ENCODE measurements around the gene HOXB6. TPM values are rescaled to one million over a fixed set of nuclear protein-coding genes. Genes with fewer than 3 reads are reported as not detected.

Gene HOXB6
- total RNA-seq, 1 experiment from 2014 or later = 64.8 TPM

DNA sequence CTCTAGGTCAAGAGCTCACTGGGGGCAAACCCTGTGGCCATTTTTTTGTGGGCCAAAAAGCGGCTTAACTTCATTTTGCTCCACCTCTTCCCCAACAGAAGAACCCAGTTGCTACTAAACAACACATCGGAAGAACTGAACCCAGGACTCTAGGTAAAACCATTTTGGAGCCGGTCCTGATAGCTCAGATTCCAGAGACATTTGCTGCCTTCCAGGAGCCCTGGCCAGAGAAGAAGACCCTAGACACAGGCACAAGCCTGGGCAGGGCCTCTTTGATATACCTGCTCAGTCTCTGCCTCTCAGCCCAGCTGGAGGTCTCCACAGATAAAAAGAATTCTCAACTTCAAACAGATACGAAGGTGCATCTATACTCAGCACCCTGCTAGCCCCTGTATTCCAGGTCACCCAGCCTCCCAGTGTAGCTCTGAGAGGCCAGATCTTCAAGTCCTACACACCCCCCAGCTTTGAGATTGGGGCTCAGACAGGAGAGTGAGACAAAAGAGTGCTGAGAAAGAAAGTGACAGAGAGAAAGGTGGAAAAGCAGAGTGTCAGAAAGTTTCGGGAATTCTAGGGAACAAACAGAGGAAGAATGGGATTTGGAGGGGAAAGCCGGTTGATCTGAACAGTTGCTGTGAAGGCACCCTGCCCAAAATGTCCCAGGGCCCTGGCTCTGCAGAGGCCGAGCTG lies 27.9 kb upstream of the HOXB6 start:
- ATAC-seq (no peak), DNase-seq (ENCODE audit: low read depth, low spot score) (no peak)
- no peak overlapping the region for H3K4me2 ChIP-seq (ENCODE audit: low read length)
- intact Hi-C loops (cut with micrococcal nuclease) = no loop called here
- H4K20me1 ChIP-seq (ENCODE audit: insufficient read depth) = no peaks in the 10 kb centered on the region
- ChIA-PET CTCF (interaction anchor here (1.2 kb wide), 1 partner anchor 39 kb away, joined by 3 read pairs; no protein-coding TSS in a partner anchor), RAD21 (ENCODE audit: low non-redundant PET in 1 of 2, low total read pairs in 2 of 2, uncharacterized antibody in 2 of 2, unreplicated experiment in 2 of 2) (no interaction called here), POLR2A (no interaction called here)
- H3K4me3 ChIP-seq (replicated peaks in 1 of 2; ENCODE audit: low read depth in 1 of 2, low read length in 2 of 2) = no peak overlapping the region
- BruUV-seq (replicated peaks) = no TSS peak
- no peaks in the 10 kb centered on the region for H3K9me3 ChIP-seq (ENCODE audit: control insufficient read depth in 1 of 2, insufficient read depth in 1 of 2, low read depth in 1 of 2, low read length in 2 of 2)
- H3K79me2 ChIP-seq (ENCODE audit: insufficient read depth, low read length) = peaks cover 23% of the 10 kb centered on the region
- peaks cover under 1% of the 10 kb centered on the region in 2 experiments for H3K4me1 ChIP-seq (ENCODE audit: control insufficient read depth in 1 of 2, insufficient read depth in 2 of 2, low read length in 2 of 2)
- H3K27ac ChIP-seq (ENCODE audit: low read depth, low read length) = no peak overlapping the region
- no peaks in the 10 kb centered on the region for H3K27me3 ChIP-seq (ENCODE audit: insufficient read depth, low read length)
- TF ChIP-seq POLR2AphosphoS5 (IDR thresholded peaks at IDR 0.05; ENCODE audit: low read depth, low read length) = 0 out of 2 replicates have a peak, but pooled peaks have one; percentile 22
- TF ChIP-seq, protein P1, sequence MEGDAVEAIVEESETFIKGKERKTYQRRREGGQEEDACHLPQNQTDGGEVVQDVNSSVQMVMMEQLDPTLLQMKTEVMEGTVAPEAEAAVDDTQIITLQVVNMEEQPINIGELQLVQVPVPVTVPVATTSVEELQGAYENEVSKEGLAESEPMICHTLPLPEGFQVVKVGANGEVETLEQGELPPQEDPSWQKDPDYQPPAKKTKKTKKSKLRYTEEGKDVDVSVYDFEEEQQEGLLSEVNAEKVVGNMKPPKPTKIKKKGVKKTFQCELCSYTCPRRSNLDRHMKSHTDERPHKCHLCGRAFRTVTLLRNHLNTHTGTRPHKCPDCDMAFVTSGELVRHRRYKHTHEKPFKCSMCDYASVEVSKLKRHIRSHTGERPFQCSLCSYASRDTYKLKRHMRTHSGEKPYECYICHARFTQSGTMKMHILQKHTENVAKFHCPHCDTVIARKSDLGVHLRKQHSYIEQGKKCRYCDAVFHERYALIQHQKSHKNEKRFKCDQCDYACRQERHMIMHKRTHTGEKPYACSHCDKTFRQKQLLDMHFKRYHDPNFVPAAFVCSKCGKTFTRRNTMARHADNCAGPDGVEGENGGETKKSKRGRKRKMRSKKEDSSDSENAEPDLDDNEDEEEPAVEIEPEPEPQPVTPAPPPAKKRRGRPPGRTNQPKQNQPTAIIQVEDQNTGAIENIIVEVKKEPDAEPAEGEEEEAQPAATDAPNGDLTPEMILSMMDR (IDR thresholded peaks at IDR 0.05 in 2 of 3, conservative IDR thresholded peaks at IDR 0.05 in 1 of 3; ENCODE audit: borderline replicate concordance in 1 of 3, insufficient read depth in 1 of 3, low read depth in 2 of 3, low read length in 2 of 3) = no peak
- H3K9me2 ChIP-seq (ENCODE audit: insufficient read depth) = no peaks in the 10 kb centered on the region
- peaks cover 14 to 26% of the 10 kb centered on the region in 2 experiments; a peak in 3 of 4 replicates for H3K36me3 ChIP-seq (ENCODE audit: control insufficient read depth in 1 of 2, insufficient read depth in 2 of 2, low read length in 2 of 2)
- H3K9ac ChIP-seq (ENCODE audit: low read length) = no peak overlapping the region
- H2AFZ ChIP-seq (ENCODE audit: low read depth, low read length, poor library complexity, severe bottlenecking) = no peak overlapping the region

DNA sequence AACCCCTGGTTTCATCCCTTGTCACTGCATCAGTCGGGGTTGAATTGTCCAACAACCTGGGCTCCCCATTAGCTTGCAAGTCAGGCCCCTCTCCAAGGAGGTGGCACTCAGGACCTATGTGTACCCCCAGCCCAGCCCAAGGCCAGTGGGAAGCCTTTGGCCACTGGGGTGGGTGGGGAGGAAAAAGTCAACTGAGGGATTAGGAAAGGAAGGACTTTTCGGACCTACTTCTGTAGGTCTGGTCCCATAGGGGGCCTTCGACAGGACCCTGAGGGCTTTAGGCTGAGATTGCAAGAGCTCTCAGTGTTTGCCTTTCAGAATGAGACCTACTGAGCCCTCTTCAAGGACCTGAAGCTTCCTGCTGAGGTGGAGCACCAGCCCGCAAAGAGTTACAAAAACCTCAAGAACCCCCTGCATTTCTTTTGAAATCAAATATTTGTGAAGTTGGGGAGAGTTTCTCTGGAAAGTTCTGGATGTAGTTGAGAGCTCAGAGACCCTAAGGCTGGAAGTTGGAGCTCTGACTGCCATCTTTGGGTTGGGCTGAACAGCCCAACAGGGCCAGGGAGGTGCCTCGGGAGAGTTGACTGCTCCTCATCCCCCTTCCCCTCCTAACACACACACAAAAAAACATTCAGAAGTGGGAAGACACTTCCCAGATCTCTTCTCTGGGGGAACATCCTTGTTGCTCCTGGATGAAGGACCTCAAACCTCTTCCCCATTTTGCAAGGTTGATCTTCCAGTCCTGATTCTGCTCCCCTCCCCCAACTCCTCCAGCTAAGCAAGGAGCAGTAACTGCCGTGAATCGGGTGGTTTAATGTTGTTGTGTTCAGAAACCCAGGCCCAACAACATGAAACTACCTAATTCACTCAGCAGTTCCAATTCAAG lies 27.1 kb upstream of the HOXB6 start:
- peaks cover 14 to 26% of the 10 kb centered on the region in 2 experiments; a peak in 3 of 4 replicates for H3K36me3 ChIP-seq (ENCODE audit: control insufficient read depth in 1 of 2, insufficient read depth in 2 of 2, low read length in 2 of 2)
- no peak overlapping the region for H3K27ac ChIP-seq (ENCODE audit: low read depth, low read length)
- no peak overlapping the region for H3K4me3 ChIP-seq (replicated peaks in 1 of 2; ENCODE audit: low read depth in 1 of 2, low read length in 2 of 2)
- peaks cover 16% of the 10 kb centered on the region for H3K79me2 ChIP-seq (ENCODE audit: insufficient read depth, low read length)
- intact Hi-C loops (cut with micrococcal nuclease) = no loop called here
- ChIA-PET RAD21 (ENCODE audit: low non-redundant PET in 1 of 2, low total read pairs in 2 of 2, uncharacterized antibody in 2 of 2, unreplicated experiment in 2 of 2) (no interaction called here), CTCF (interaction anchor here (0.8 to 1.2 kb wide), 2 partner anchors 8 to 40 kb away, joined by 3 read pairs; no protein-coding TSS in a partner anchor), POLR2A (no interaction called here)
- H3K27me3 ChIP-seq (ENCODE audit: insufficient read depth, low read length) = no peaks in the 10 kb centered on the region
- H3K9me2 ChIP-seq (ENCODE audit: insufficient read depth) = no peaks in the 10 kb centered on the region
- no peak overlapping the region for H3K9ac ChIP-seq (ENCODE audit: low read length)
- no peaks in the 10 kb centered on the region for H3K9me3 ChIP-seq (ENCODE audit: control insufficient read depth in 1 of 2, insufficient read depth in 1 of 2, low read depth in 1 of 2, low read length in 2 of 2)
- H2AFZ ChIP-seq (ENCODE audit: low read depth, low read length, poor library complexity, severe bottlenecking) = no peak overlapping the region
- H4K20me1 ChIP-seq (ENCODE audit: insufficient read depth) = no peaks in the 10 kb centered on the region
- ATAC-seq = no peak
- no peak overlapping the region for H3K4me2 ChIP-seq (ENCODE audit: low read length)
- BruUV-seq (replicated peaks) = no TSS peak
- peaks cover 8 to 9% of the 10 kb centered on the region in 2 experiments for H3K4me1 ChIP-seq (ENCODE audit: control insufficient read depth in 1 of 2, insufficient read depth in 2 of 2, low read length in 2 of 2)
- no peak for DNase-seq (ENCODE audit: low read depth, low spot score)
- TF ChIP-seq ELF1 (IDR thresholded peaks at IDR 0.05; ENCODE audit: borderline replicate concordance, low read depth) (no peak), CEBPB (IDR thresholded peaks at IDR 0.05; ENCODE audit: low read depth) (no peak), ZFX (IDR thresholded peaks at IDR 0.05) (no peak), POLR2AphosphoS5 (IDR thresholded peaks at IDR 0.05; ENCODE audit: low read depth, low read length) (no peak), EZH2phosphoT487 (IDR thresholded peaks at IDR 0.05; ENCODE audit: borderline replicate concordance) (no peak), YY1 (IDR thresholded peaks at IDR 0.05; ENCODE audit: extremely low read depth, insufficient replicate concordance, low read depth, low read length) (no peak), SIN3A (IDR thresholded peaks at IDR 0.05; ENCODE audit: low read depth) (no peak), TCF7L2 (IDR thresholded peaks at IDR 0.05; ENCODE audit: borderline replicate concordance, extremely low read depth, insufficient read depth, insufficient read length) (no peak)
- TF ChIP-seq, protein P2, sequence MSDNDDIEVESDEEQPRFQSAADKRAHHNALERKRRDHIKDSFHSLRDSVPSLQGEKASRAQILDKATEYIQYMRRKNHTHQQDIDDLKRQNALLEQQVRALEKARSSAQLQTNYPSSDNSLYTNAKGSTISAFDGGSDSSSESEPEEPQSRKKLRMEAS (IDR thresholded peaks at IDR 0.05) = no peak
- TF ChIP-seq, protein P1 (IDR thresholded peaks at IDR 0.05 in 2 of 3, conservative IDR thresholded peaks at IDR 0.05 in 1 of 3; ENCODE audit: borderline replicate concordance in 1 of 3, insufficient read depth in 1 of 3, low read depth in 2 of 3, low read length in 2 of 3) = no peak
